Measurements from ENCODE around the gene ANKRD13A. TPM values are rescaled to one million over a fixed set of nuclear protein-coding genes. Genes with fewer than 3 reads are reported as not detected.
A peak's percentile ranks its signal among the peaks of the same experiment; 100 is the strongest.
"Not testable (repeated sequence)": the region's sequence is repeated elsewhere in the genome, so short reads cannot be mapped to it uniquely, and the experiment has no call there.

Gene ANKRD13A
- polyA plus RNA-seq, 1 donor, result 29.3 TPM

- 86% methylated on average over 1 of the region's 8 CpGs for WGBS (ENCODE audit: insufficient coverage, low lambda C conversion rate)
Measured at GRCh38 chr12:110002676-110003515, 3.7 kb downstream of the ANKRD13A start.

GRCh38 chr12:110004598-110004997 is 5.4 kb downstream of the ANKRD13A start:
- H3K4me1 ChIP-seq (ENCODE audit: control insufficient read depth, insufficient read depth, low read length), result peaks cover 17% of the 10 kb centered on the region
- H3K27ac ChIP-seq (ENCODE audit: low read length), result peak overlapping the region; percentile 27
- peak in 1 of 2 donors; percentile 44 for DNase-seq
- no peaks in the 10 kb centered on the region for H3K27me3 ChIP-seq (ENCODE audit: control insufficient read depth, insufficient read depth, low read length)
- no peak overlapping the region for H3K4me3 ChIP-seq (ENCODE audit: low read length)
- peaks cover 3% of the 10 kb centered on the region for H3K36me3 ChIP-seq (ENCODE audit: control insufficient read depth, insufficient read depth, low read length)
- H3K9me3 ChIP-seq (ENCODE audit: control insufficient read depth, low read depth, low read length), result no peaks in the 10 kb centered on the region
- 12% methylated on average over 3 of the region's 4 CpGs for WGBS (ENCODE audit: insufficient coverage, low lambda C conversion rate)

More at GRCh38 chr12:110002676-110003515, 3.7 kb downstream of the ANKRD13A start:
- Histone ChIP-seq H3K27ac (ENCODE audit: low read length) (peak overlapping the region; percentile 71), H3K9me3 (ENCODE audit: control insufficient read depth, low read depth, low read length) (no peaks in the 10 kb centered on the region), H3K36me3 (ENCODE audit: control insufficient read depth, insufficient read depth, low read length) (peaks cover 3% of the 10 kb centered on the region), H3K4me3 (ENCODE audit: low read length) (no peak overlapping the region), H3K27me3 (ENCODE audit: control insufficient read depth, insufficient read depth, low read length) (no peaks in the 10 kb centered on the region), H3K4me1 (ENCODE audit: control insufficient read depth, insufficient read depth, low read length) (peaks cover 17% of the 10 kb centered on the region)
- DNase-seq, result peak in 1 of 2 donors; percentile 16

GRCh38 chr12:110005319-110005973 is 6.2 kb downstream of the ANKRD13A start:
- WGBS (ENCODE audit: insufficient coverage, low lambda C conversion rate), result 100% methylated on average over 1 of the region's 7 CpGs
- H3K9me3 ChIP-seq (ENCODE audit: control insufficient read depth, low read depth, low read length), result no peaks in the 10 kb centered on the region
- H3K36me3 ChIP-seq (ENCODE audit: control insufficient read depth, insufficient read depth, low read length), result peaks cover 3% of the 10 kb centered on the region
- no peak for DNase-seq
- H3K4me3 ChIP-seq (ENCODE audit: low read length), result no peak overlapping the region
- peak overlapping the region; percentile 27 for H3K27ac ChIP-seq (ENCODE audit: low read length)
- H3K4me1 ChIP-seq (ENCODE audit: control insufficient read depth, insufficient read depth, low read length), result peaks cover 12% of the 10 kb centered on the region
- H3K27me3 ChIP-seq (ENCODE audit: control insufficient read depth, insufficient read depth, low read length), result no peaks in the 10 kb centered on the region

- no CpG with 5 or more reads among the region's 4 CpGs for WGBS (ENCODE audit: insufficient coverage, low lambda C conversion rate)
Measured at GRCh38 chr12:110006115-110006514, 6.9 kb downstream of the ANKRD13A start.

GRCh38 chr12:110007881-110008280 is 8.7 kb downstream of the ANKRD13A start:
- peaks cover 3% of the 10 kb centered on the region for H3K36me3 ChIP-seq (ENCODE audit: control insufficient read depth, insufficient read depth, low read length)
- H3K4me1 ChIP-seq (ENCODE audit: control insufficient read depth, insufficient read depth, low read length), result peaks cover 20% of the 10 kb centered on the region
- DNase-seq, result no peak
- H3K9me3 ChIP-seq (ENCODE audit: control insufficient read depth, low read depth, low read length), result no peaks in the 10 kb centered on the region
- no peak overlapping the region for H3K4me3 ChIP-seq (ENCODE audit: low read length)
- H3K27me3 ChIP-seq (ENCODE audit: control insufficient read depth, insufficient read depth, low read length), result no peaks in the 10 kb centered on the region
- no peak overlapping the region for H3K27ac ChIP-seq (ENCODE audit: low read length)

More at GRCh38 chr12:110006115-110006514, 6.9 kb downstream of the ANKRD13A start:
- no peak overlapping the region for H3K27ac ChIP-seq (ENCODE audit: low read length)
- no peak for DNase-seq
- no peaks in the 10 kb centered on the region for H3K27me3 ChIP-seq (ENCODE audit: control insufficient read depth, insufficient read depth, low read length)
- H3K9me3 ChIP-seq (ENCODE audit: control insufficient read depth, low read depth, low read length), result no peaks in the 10 kb centered on the region
- no peak overlapping the region for H3K4me3 ChIP-seq (ENCODE audit: low read length)
- H3K36me3 ChIP-seq (ENCODE audit: control insufficient read depth, insufficient read depth, low read length), result peaks cover 3% of the 10 kb centered on the region
- H3K4me1 ChIP-seq (ENCODE audit: control insufficient read depth, insufficient read depth, low read length), result peaks cover 16% of the 10 kb centered on the region

- H3K27me3 ChIP-seq (ENCODE audit: control insufficient read depth, insufficient read depth, low read length); DNase-seq; H3K4me3 ChIP-seq (ENCODE audit: low read length); H3K36me3 ChIP-seq (ENCODE audit: control insufficient read depth, insufficient read depth, low read length); H3K9me3 ChIP-seq (ENCODE audit: control insufficient read depth, low read depth, low read length); H3K27ac ChIP-seq (ENCODE audit: low read length): not testable (repeated sequence)
- WGBS (ENCODE audit: insufficient coverage, low lambda C conversion rate), result 100% methylated on average over 3 of the region's 15 CpGs
- peaks cover 15% of the 10 kb centered on the region for H3K4me1 ChIP-seq (ENCODE audit: control insufficient read depth, insufficient read depth, low read length)
Measured at GRCh38 chr12:110008681-110009398, 9.6 kb downstream of the ANKRD13A start.

GRCh38 chr12:110010853-110011723 is 11.9 kb downstream of the ANKRD13A start:
- peaks cover 12% of the 10 kb centered on the region for H3K4me1 ChIP-seq (ENCODE audit: control insufficient read depth, insufficient read depth, low read length)
- H3K27me3 ChIP-seq (ENCODE audit: control insufficient read depth, insufficient read depth, low read length), result no peaks in the 10 kb centered on the region
- 100% methylated on average over 4 of the region's 13 CpGs for WGBS (ENCODE audit: insufficient coverage, low lambda C conversion rate)
- no peak overlapping the region for H3K4me3 ChIP-seq (ENCODE audit: low read length)
- peaks cover 16% of the 10 kb centered on the region for H3K36me3 ChIP-seq (ENCODE audit: control insufficient read depth, insufficient read depth, low read length)
- DNase-seq, result peak; percentile 26 to 51
- no peaks in the 10 kb centered on the region for H3K9me3 ChIP-seq (ENCODE audit: control insufficient read depth, low read depth, low read length)
- H3K27ac ChIP-seq (ENCODE audit: low read length), result peak overlapping the region; percentile 67

- WGBS (ENCODE audit: insufficient coverage, low lambda C conversion rate), result no CpG with 5 or more reads among the region's 6 CpGs
- Histone ChIP-seq H3K4me1 (ENCODE audit: control insufficient read depth, insufficient read depth, low read length) (peaks cover 12% of the 10 kb centered on the region), H3K4me3 (ENCODE audit: low read length) (no peak overlapping the region), H3K9me3 (ENCODE audit: control insufficient read depth, low read depth, low read length) (no peaks in the 10 kb centered on the region), H3K36me3 (ENCODE audit: control insufficient read depth, insufficient read depth, low read length) (peaks cover 21% of the 10 kb centered on the region), H3K27me3 (ENCODE audit: control insufficient read depth, insufficient read depth, low read length) (no peaks in the 10 kb centered on the region), H3K27ac (ENCODE audit: low read length) (peak overlapping the region; percentile 84)
- DNase-seq, result peak; percentile 89 to 93
Measured at GRCh38 chr12:110012137-110012536, 12.9 kb downstream of the ANKRD13A start.

- Histone ChIP-seq H3K27ac (ENCODE audit: low read length) (peak overlapping the region; percentile 84), H3K4me1 (ENCODE audit: control insufficient read depth, insufficient read depth, low read length) (peaks cover 12% of the 10 kb centered on the region), H3K27me3 (ENCODE audit: control insufficient read depth, insufficient read depth, low read length) (no peaks in the 10 kb centered on the region), H3K9me3 (ENCODE audit: control insufficient read depth, low read depth, low read length) (no peaks in the 10 kb centered on the region), H3K36me3 (ENCODE audit: control insufficient read depth, insufficient read depth, low read length) (peaks cover 23% of the 10 kb centered on the region), H3K4me3 (ENCODE audit: low read length) (no peak overlapping the region)
- DNase-seq, result no peak
- WGBS (ENCODE audit: insufficient coverage, low lambda C conversion rate), result no CpG with 5 or more reads among the region's 4 CpGs
Measured at GRCh38 chr12:110012659-110013058, 13.4 kb downstream of the ANKRD13A start.
